Adrenal gland (tissue), 12 donors: Measurements from ENCODE around the gene FBXL7. TPM values are rescaled to one million over a fixed set of nuclear protein-coding genes. Genes with fewer than 3 reads are reported as not detected.

ENCODE experiments used
- DNase-seq, 7 donors: peaks; one replicate each; pipeline ENCODE4 v3.0.0-alpha.2; 2019 to 2020
- H3K27ac ChIP-seq, 5 donors: fragments of 200-600 bp; sonication (generic) in 4 of 5; 1 replicate in 3 of 5; 2 replicates in 2 of 5; pipeline versions ENCODE4 v1.5.1 to v1.8.0; 2016 to 2020; ENCODE audit warnings: mild to moderate bottlenecking in 1 of 5
- H3K27me3 ChIP-seq: fragments of 200-600 bp; 2 replicates; pipeline ENCODE4 v1.8.0; 2021
- H3K36me3 ChIP-seq, 2 donors: fragments of 200-600 bp; replicated peaks in 1 of 2; 1 replicate in 1 of 2; 2 replicates in 1 of 2; pipeline versions ENCODE4 v1.5.1 to v1.8.0; 2018 to 2022
- H3K4me1 ChIP-seq, 2 donors: fragments of 200-600 bp; replicated peaks in 1 of 2; 1 replicate in 1 of 2; 2 replicates in 1 of 2; pipeline versions ENCODE4 v1.5.1 to v1.8.0; 2018 to 2021
- H3K4me3 ChIP-seq, 4 donors: fragments of 200-600 bp; sonication (generic) in 3 of 4; one replicate each; pipeline ENCODE4 v1.5.1; 2016 to 2018
- H3K9me3 ChIP-seq, 3 donors: fragments of 200-600 bp; sonication (generic) in 1 of 3; replicated peaks in 1 of 3; 1 replicate in 2 of 3; 2 replicates in 1 of 3; pipeline versions ENCODE4 v1.5.1 to v1.8.0; 2016 to 2021
- CTCF ChIP-seq, 6 experiments: fragments of 450-650 bp in 4 of 6; fragments of 200-600 bp in 2 of 6; sonication (generic) in 1 of 6; IDR thresholded peaks; 1 replicate in 5 of 6; 2 replicates in 1 of 6; pipeline versions ENCODE4 v1.5.1 to v1.8.0; 2016 to 2021; ENCODE audit warnings: antibody characterized with exemption in 6 of 6, mild to moderate bottlenecking in 2 of 6, moderate library complexity in 1 of 6
- POLR2A ChIP-seq, 2 donors: fragments of 450-650 bp; IDR thresholded peaks; one replicate each; pipeline ENCODE4 v1.6.1; 2017; ENCODE audit warnings: antibody characterized with exemption in 2 of 2, mild to moderate bottlenecking in 2 of 2, moderate library complexity in 1 of 2
- WGBS, 4 donors: extraction: QIAGEN DNeasy Blood & Tissue Kit in 2 of 4; methylation state at CpG; one replicate each; pipeline versions ENCODE4 v1.1.5 to v1.1.7; 2013 to 2017; 5-methylcytosine and 5-hydroxymethylcytosine counted together
- intact Hi-C, 2 donors: fragments of 100-400 bp; cut with DNase I; formaldehyde crosslinking; loops; one replicate each; pipeline versions ENCODE4 v1.14.1 to v1.15.0; 2022 to 2023
- polyA plus RNA-seq, 3 donors: library from polyadenylated mRNA; stranded (reverse); fragments of 200-250 nt in 2 of 3; fragments of 350-450 nt in 1 of 3; fragmentation: Illumina TruSeq in 1 of 3; extraction: RNeasy Lipid Tissue Mini Kit (QIAGEN cat#74804) in 1 of 3; gene quantifications; one replicate each; pipeline ENCODE4 v1.2.3, GENCODE V29; 2013 to 2014
- total RNA-seq, 9 donors: library from RNA; depleted of rRNA in 4 of 9; stranded (reverse); fragments of >200 nt in 4 of 9; fragments of 120-200 nt in 1 of 9; fragmentation: NEBNext Ultra II Directional in 1 of 9; extraction: Animal tissue kit (Norgen Biotek cat#: 25700) in 1 of 9; gene quantifications; one replicate each; pipeline versions ENCODE4 v1.1.0 to v1.2.4, GENCODE V29; 2013 to 2023
- donor health status: healthy with polysubstance abuse.
- donor health status: Bipolar disorder and iron deficiency.
- donor health status: DM: yes; HTN: yes; CAD: no.
- donor health status: DM: no; HTN: no; CAD: no.
- donor health status: DM: no; HTN: no; CAD: no.
- donor health status: DM: yes; HTN: yes; CAD: no.

Gene FBXL7
- total and polyA plus RNA-seq, 12 donors = 22.6 to 59.1 (median 34.0) TPM

- TF ChIP-seq CTCF (IDR thresholded peaks at IDR 0.05) = no peak
- no peak for TF ChIP-seq POLR2A (IDR thresholded peaks at IDR 0.05)
- intact Hi-C loops = no loop called here
- Histone ChIP-seq H3K36me3 (no peaks in the 10 kb centered on the region), H3K4me3 (no peak overlapping the region), H3K27me3 (no peaks in the 10 kb centered on the region), H3K4me1 (no peaks in the 10 kb centered on the region), H3K9me3 (no peaks in the 10 kb centered on the region), H3K27ac (no peak overlapping the region)
- WGBS, 4 donors = 30 to 47% (median 32%) methylated on average over 1 of the region's 1 CpG
- no peak for DNase-seq
These were observed 48.0 kb upstream of the FBXL7 start for GRCh38 chr5:15452030-15452429.

- H3K36me3 ChIP-seq = no peaks in the 10 kb centered on the region
- 82 to 100% (median 89%) methylated on average over 1 of the region's 1 CpG for WGBS, 4 donors
- no peak for TF ChIP-seq POLR2A (IDR thresholded peaks at IDR 0.05)
- TF ChIP-seq CTCF (IDR thresholded peaks at IDR 0.05) = no peak
- H3K27ac ChIP-seq = no peak overlapping the region
- H3K4me1 ChIP-seq = no peaks in the 10 kb centered on the region
- no peak for DNase-seq
- no peak overlapping the region for H3K4me3 ChIP-seq
- no peaks in the 10 kb centered on the region for H3K27me3 ChIP-seq
- H3K9me3 ChIP-seq = no peaks in the 10 kb centered on the region
- intact Hi-C loops = no loop called here
These were observed 47.2 kb upstream of the FBXL7 start for GRCh38 chr5:15452781-15453180.

- TF ChIP-seq POLR2A (IDR thresholded peaks at IDR 0.05) (no peak), CTCF (IDR thresholded peaks at IDR 0.05) (no peak)
- 58 to 89% (median 83%) methylated on average over 1 of the region's 1 CpG for WGBS, 4 donors
- Histone ChIP-seq H3K36me3 (no peaks in the 10 kb centered on the region), H3K27ac (no peak overlapping the region), H3K4me1 (no peaks in the 10 kb centered on the region), H3K4me3 (no peak overlapping the region), H3K9me3 (no peaks in the 10 kb centered on the region), H3K27me3 (no peaks in the 10 kb centered on the region)
- DNase-seq = no peak
- intact Hi-C loops = no loop called here
These were observed 40.8 kb upstream of the FBXL7 start for GRCh38 chr5:15459200-15459599.

GRCh38 chr5:15463231-15463980, 36.6 kb upstream of the FBXL7 start:
- Histone ChIP-seq H3K4me1 (no peaks in the 10 kb centered on the region), H3K4me3 (no peak overlapping the region), H3K27me3 (no peaks in the 10 kb centered on the region), H3K27ac (no peak overlapping the region), H3K9me3 (no peaks in the 10 kb centered on the region), H3K36me3 (no peaks in the 10 kb centered on the region)
- intact Hi-C loops = loop anchor here in 1 of 2 donors (10.0 kb wide), 1 partner anchor 531 kb away; no protein-coding TSS in a partner anchor
- DNase-seq = peak in 1 of 7 donors; percentile 16
- no peak for TF ChIP-seq POLR2A (IDR thresholded peaks at IDR 0.05)
- peak in 5 of 6 experiments; percentile 25 to 67 (median 56) for TF ChIP-seq CTCF (IDR thresholded peaks at IDR 0.05)
- WGBS, 4 donors = 62 to 73% (median 68%) methylated on average over 3 of the region's 3 CpGs
